NCI-H2171 (cell line): ENCODE measurements around the gene ZNF536.
A peak's percentile ranks its signal among the peaks of the same experiment; 100 is the strongest.

Experiments
- DNase-seq: peaks from one replicate; lab custom pipeline; 2025; lab: John Stamatoyannopoulos, UW

ZNF536 gene

GRCh38 chr19:30371960-30372824, at the start of gene ZNF536:
Gene ZNF536, plus strand, starts transcription at chr19:30372384. Its CDS starts 71,179 bp downstream, at chr19:30443563.
- DNase-seq = no peak

- no peak for DNase-seq
Observed at GRCh38 chr19:30322641-30323320, 49.4 kb upstream of the ZNF536 start.

- DNase-seq = no peak
Observed at GRCh38 chr19:30323904-30324303, 48.3 kb upstream of the ZNF536 start.

- no peak for DNase-seq
Observed at GRCh38 chr19:30324982-30325381, 47.2 kb upstream of the ZNF536 start.

DNA sequence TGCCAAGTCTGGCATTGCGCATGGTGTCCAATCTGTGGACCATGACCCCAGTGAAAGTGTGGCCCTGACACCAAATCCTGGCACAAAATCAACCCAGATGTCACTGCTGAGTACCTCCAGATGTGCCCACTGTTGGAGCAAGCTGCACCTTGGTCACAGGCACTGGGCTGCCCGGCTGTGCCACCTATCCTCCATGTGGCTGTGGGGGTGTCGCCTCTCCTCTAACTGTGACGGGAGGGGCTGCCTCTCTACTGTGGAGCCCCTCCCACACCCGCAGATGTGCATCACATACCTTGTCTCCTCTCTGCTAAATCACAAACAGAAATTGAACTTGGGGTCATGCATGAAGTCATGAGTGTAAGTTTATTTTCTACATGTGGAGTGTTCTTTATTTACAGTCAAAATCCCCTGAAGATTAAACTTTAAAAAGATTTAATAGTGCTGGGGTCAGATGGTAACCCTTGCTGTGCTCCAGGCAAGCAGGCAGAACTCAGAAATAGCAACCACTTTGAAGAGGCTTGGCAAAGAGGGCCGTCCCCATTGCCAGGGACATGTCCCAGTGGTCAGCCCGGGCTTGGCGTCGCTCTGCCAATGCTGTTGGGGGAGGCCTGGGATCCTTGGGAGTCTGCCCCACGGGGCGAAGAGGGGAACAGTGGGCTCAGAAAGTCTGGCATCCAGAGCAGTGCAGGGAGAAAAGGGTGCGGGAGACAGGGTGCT, 46.4 kb upstream of the ZNF536 start:
- no peak for DNase-seq

GRCh38 chr19:30326393-30326710, 45.8 kb upstream of the ZNF536 start:
- no peak for DNase-seq

- DNase-seq = no peak
Observed at GRCh38 chr19:30327331-30327730, 44.9 kb upstream of the ZNF536 start.

- DNase-seq = no peak
Observed at GRCh38 chr19:30328096-30328495, 44.1 kb upstream of the ZNF536 start.

DNA sequence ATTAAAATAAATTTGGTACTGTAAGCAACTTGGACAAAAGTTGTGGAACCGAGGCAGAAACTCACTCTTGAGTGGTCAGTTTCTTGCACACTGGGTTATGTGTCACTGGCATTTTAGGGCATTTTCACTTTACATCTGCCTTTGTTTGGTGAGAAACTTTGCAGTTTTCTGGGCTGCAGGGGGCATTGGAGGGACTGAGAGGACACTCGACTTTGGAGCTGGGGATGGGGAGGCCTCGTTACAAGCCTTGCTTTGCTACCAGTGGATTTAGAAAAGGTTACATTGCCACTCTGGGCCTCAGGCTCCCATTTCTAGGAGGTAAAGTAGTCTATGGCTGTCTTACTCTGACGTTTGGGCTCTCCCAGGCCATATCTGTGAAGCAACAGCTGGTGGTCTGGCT, 41.9 kb upstream of the ZNF536 start:
- no peak for DNase-seq

DNA sequence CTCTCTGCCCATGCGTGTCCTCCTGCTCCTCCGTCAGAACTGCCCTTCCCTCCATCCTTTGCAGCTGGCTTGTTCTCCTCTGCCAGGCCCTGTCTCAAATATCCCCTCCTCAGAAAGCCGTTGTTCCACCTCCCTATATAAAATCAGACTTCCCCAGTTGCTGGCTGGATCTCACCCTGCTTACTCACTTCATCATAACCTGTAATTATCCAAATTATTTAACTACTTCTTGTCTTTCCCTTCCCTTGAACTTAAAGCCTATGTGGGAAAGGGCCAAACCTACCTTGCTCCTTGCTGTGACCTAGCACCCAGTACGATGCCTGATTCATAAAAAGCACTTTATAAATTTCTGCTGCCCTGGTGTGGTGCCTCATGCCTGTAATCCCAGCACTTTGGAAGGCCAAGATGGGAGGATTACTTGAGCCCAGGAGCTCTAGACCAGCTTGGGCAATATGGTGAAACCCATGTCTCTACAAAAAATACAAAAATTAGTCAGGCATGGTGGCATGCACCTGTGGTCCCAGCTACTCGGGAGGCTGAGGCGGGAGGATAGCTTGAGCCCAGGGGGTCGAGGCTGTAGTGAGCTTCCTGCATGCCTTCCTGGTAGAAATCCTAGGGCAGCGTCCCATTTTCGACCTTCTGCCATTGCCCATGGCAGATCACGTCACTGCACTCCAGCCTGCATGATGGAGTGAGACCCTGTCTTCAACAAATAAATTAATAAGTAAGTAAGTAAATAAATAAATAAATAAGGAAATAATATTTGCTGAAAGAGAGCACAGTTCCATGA, 39.5 kb upstream of the ZNF536 start:
- no peak for DNase-seq

DNA sequence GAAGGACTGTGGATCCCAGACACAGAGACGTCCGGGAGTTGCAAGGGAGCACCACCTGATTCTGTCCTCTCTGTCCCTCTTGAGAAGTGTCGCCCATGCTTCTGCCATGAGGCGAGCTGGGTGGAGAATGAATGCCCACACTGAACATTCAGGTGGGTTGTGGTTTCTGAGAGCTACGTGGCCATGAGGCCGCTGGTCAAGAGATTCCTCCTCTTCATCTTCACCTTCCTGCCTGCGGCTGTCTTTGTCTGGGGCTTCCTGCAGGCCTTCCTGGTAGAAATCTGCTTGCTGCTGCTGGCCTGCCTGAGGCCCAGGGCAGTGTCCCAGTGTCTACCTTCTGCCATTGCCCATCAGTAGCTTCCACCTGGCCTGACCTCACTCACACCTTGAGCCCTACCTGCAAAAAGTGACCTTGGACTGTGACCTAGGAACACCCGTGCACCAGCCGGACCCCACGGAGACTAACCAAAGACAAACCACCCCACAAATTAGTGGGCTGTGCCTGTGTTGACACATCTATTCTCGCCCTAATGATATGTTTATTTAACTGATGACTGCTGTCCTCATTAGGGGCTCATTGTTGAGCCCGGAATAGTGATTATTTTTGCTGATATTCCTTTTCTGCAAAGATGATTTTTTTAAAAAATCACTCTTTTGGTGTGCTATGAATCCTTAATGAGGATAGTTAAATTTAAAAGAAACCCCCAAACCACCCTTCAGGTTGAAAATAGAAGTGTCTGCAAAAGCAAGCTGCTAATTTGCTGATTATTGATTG, 38.7 kb upstream of the ZNF536 start:
- DNase-seq = no peak

DNA sequence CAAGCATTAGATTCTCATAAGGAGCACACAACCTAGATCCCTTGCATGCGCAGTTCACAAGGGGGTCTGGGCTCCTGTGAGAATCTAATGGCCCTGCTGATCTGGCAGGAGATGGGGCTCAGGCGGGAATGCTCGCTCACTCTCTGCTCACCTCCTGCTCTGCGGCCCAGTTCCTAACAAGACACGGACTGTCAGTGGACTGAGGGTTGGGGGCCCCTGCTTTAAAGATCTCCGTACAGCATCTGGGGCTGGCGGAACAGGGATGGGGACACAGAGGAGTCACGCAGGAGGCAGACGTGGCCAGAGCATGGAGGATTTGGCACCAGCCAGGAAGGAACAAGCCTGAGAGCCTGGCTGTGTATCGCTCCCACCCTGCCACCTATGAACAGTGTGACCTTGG, 37.3 kb upstream of the ZNF536 start:
- DNase-seq = no peak

DNA sequence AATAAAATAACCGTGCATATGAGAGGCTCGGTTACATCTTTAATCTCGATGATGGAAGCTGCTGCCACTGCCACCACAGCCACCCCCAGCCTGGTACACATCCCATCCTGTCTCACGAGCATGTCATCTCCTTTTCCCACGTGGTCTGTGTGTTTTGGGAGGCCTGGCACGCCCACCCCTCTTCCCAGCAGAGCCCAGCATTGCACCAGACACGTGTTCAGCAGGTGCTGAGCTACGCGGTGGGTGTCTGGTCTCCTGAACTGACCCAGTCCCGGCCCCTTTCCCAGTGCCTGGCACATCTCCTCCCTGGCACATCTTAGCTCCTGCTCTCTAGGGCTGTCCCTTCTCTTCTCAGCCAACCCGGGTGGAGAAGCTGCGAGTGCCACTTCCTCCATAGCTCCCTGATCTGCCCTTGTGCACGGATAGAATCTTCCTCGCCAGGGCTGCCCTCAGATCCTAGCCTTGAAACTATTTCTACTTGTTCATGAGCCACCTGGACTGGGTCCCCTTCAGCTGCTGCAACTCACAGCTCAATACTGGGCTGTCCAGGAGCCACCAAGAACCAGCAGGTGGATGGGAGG, 36.8 kb upstream of the ZNF536 start:
- no peak for DNase-seq

- no peak for DNase-seq
Observed at GRCh38 chr19:30336290-30336689, 35.9 kb upstream of the ZNF536 start.

DNA sequence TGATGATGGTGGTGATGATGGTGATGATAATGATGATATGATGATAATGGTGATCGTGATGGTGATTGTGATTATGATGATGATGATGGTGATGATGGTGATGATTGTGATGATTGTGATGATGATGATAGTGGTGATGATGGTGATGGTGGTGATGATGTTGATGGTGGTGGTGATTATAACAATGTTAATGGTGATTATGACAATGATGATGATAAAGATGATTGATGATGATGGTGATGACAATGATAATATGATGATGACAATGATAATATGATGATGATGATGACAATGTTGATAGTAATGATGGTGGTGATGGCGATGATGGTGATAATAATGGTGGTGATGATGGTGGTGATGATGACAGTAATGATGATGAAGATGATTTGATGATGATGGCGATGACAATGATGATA, 34.1 kb upstream of the ZNF536 start:
- DNase-seq = no peak

DNA sequence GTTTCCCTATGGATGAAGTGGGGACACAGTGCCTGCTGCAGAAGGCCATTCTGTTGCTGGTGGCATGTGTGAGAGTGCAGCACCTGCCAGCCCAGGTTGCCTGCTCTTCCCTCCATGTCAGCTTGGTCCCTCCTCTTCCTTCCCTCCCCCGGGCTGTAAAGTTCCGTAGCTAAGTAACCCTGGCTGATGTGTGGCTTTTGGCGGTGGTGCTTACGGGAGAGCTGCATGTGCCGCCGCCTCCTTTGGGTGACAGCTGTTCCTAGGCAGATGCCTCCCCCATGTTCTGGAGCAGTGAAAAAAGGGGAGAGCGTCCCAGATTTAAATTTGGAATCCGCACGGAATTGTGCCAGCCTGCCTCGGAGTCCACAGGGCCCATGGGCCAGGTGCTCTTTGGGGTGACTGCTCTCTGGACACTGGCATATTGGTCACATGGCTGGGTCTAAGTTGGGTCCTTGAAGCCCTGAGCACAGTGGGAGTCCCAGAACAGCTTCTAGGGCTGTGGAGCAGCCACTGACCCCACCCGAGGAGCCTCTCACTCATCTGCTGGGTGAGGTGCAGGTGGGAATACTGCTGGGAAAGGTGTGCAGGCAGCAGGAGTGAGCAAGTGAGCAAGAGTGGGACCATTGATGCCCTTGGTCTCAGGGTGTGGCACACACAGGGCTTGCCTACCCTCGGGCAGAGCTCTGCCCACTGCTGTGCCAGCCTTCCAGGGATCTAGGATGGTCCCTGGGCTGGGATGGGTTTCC, 33.1 kb upstream of the ZNF536 start:
- peak; percentile 19 for DNase-seq

DNA sequence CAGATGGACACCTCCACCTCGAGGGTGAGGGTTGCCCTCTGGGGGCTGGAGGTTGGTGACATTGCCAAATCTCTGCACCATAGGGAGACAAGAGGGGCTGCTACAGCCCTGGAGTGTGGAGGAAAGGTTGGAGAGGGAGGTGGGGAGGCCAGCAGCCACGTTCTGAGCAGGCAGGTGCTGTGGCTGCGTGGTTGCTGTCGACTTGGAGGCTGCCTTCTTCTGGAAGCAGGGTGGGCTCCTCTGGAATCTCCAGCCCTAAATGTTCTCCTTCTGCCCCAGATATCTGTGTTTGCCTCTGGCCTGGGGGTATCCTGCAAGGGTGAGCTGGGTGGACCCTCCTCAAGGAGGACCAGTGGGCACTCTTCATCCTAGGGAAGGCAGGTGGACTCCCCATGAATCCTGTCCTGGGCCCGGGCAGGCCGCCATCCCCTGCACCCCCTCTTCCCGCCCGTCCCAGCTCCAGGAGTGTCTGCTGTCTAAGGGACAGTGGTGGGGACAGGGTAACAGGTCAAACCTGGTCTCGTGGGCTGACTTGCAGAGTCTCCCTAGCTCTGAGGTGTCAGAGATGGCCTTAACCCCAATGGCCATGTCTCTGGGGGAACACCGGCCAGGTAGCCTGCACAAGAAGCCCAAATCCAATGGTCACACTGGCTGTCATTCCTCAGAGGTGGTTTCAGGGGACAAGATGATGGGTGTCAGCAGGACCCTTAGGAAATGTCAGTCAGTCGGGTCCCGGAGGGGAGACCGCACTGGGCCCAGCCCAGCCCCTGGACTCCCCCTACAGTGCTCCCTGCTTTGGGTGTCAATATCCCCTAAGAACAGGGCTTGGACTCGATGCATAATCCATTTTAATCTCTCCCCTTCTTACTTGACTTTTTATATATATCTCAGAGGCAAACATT, 32.3 kb upstream of the ZNF536 start:
- DNase-seq = no peak

GRCh38 chr19:30340771-30341561, 31.2 kb upstream of the ZNF536 start:
- DNase-seq = peak; percentile 85
